Body of pancreas (tissue), 4 donors: Measurements from ENCODE around the gene RNASEH1. TPM values are rescaled to one million over a fixed set of nuclear protein-coding genes. Genes with fewer than 3 reads are reported as not detected.
A peak's percentile ranks its signal among the peaks of the same experiment; 100 is the strongest.
"Not testable (repeated sequence)": the region's sequence is repeated elsewhere in the genome, so short reads cannot be mapped to it uniquely, and the experiment has no call there.

Experiments used
- ATAC-seq: fragments of 150-250 bp; one replicate; pipeline ENCODE4 v1.9.1; 2016
- DNase-seq, 4 donors: peaks; one replicate each; pipeline ENCODE4 v3.0.0-alpha.2; 2019
- H3K27ac ChIP-seq, 4 donors: fragments of 200-600 bp; sonication (generic); 1 replicate in 3 of 4; 2 replicates in 1 of 4; pipeline versions ENCODE4 v1.5.1 to v1.6.1; 2016 to 2019; ENCODE audit warnings: mild to moderate bottlenecking in 1 of 4, mixed read lengths in 1 of 4, moderate library complexity in 1 of 4
- H3K27me3 ChIP-seq, 2 donors: fragments of 200-600 bp; sonication (generic); one replicate each; pipeline ENCODE4 v1.6.0; 2016; ENCODE audit warnings: mild to moderate bottlenecking in 1 of 2
- H3K36me3 ChIP-seq, 2 donors: fragments of 200-600 bp; sonication (generic); replicated peaks in 1 of 2; 2 replicates each; pipeline ENCODE4 v1.5.1; 2016; ENCODE audit warnings: low read depth in 2 of 2; ENCODE audit not compliant: insufficient read depth in 1 of 2
- H3K4me1 ChIP-seq: fragments of 200-600 bp; sonication (generic); one replicate; pipeline ENCODE4 v1.6.0; 2016
- H3K4me3 ChIP-seq, 2 donors: fragments of 200-600 bp; sonication (generic); 1 replicate in 1 of 2; 2 replicates in 1 of 2; pipeline ENCODE4 v1.5.1; 2016 to 2019
- H3K9me3 ChIP-seq, 3 donors: fragments of 200-600 bp; sonication (generic); 1 replicate in 2 of 3; 2 replicates in 1 of 3; pipeline ENCODE4 v1.5.1; 2016
- CTCF ChIP-seq, 7 experiments: fragments of 450-650 bp in 4 of 7; fragments of 200-600 bp in 3 of 7; sonication (generic) in 3 of 7; IDR thresholded peaks; one replicate each; pipeline ENCODE4 v1.5.1; 2016 to 2019; ENCODE audit warnings: antibody characterized with exemption in 7 of 7
- POLR2A ChIP-seq, 3 donors: fragments of 450-650 bp; IDR thresholded peaks; one replicate each; pipeline ENCODE4 v1.6.1; 2016; ENCODE audit warnings: antibody characterized with exemption in 3 of 3, mild to moderate bottlenecking in 2 of 3
- WGBS, 2 donors: methylation state at CpG; one replicate each; pipeline ENCODE4 v1.1.5; 2017; 5-methylcytosine and 5-hydroxymethylcytosine counted together
- intact Hi-C: fragments of 100-400 bp; cut with DNase I; formaldehyde crosslinking; loops from one replicate; pipeline ENCODE4 v1.15.1; 2023
- total RNA-seq, 2 donors: library from RNA; depleted of rRNA; stranded (reverse); fragments of >200 nt; gene quantifications; one replicate each; pipeline ENCODE4 v1.1.0, GENCODE V29; 2016

The RNASEH1 gene
- total RNA-seq, 2 donors from 2014 or later, result 10.1 to 11.2 TPM

- intact Hi-C loops, result no loop called here
- H3K27ac ChIP-seq, result peak overlapping the region; percentile 93 to 99 (median 98)
- no peaks in the 10 kb centered on the region for H3K27me3 ChIP-seq
- no peaks in the 10 kb centered on the region for H3K36me3 ChIP-seq
- H3K4me1 ChIP-seq, result peaks cover 43% of the 10 kb centered on the region
- DNase-seq, result peak; percentile 97 to 99 (median 98)
- peak overlapping the region; percentile 53 to 99 for H3K4me3 ChIP-seq
- WGBS, 2 donors, result 0% methylated on average over 6 to 53 of the region's 67 CpGs
- TF ChIP-seq POLR2A (IDR thresholded peaks at IDR 0.05), result peak in 2 of 3 donors; percentile 52 to 82
- TF ChIP-seq CTCF (IDR thresholded peaks at IDR 0.05), result peak in 1 of 7 experiments; percentile 27
- no peaks in the 10 kb centered on the region for H3K9me3 ChIP-seq
- peak; percentile 93 for ATAC-seq
Observed at GRCh38 chr2:3518496-3519254, 39.5 kb downstream of the RNASEH1 start.

- ATAC-seq (no peak), DNase-seq (no peak)
- TF ChIP-seq CTCF (IDR thresholded peaks at IDR 0.05), result no peak
- no peak for TF ChIP-seq POLR2A (IDR thresholded peaks at IDR 0.05)
- H3K36me3 ChIP-seq, result peaks cover 0 to 2% of the 10 kb centered on the region in 2 donors
- intact Hi-C loops, result no loop called here
- H3K27ac ChIP-seq, result peak overlapping the region; percentile 93 to 99 (median 98)
- H3K27me3 ChIP-seq, result no peaks in the 10 kb centered on the region
- 21 to 23% methylated on average over 3 of the region's 3 CpGs for WGBS, 2 donors
- peak overlapping the region; percentile 53 to 99 for H3K4me3 ChIP-seq
- peaks cover 36% of the 10 kb centered on the region for H3K4me1 ChIP-seq
- no peaks in the 10 kb centered on the region for H3K9me3 ChIP-seq
Observed at GRCh38 chr2:3517948-3518495, 40.1 kb downstream of the RNASEH1 start.

- no peaks in the 10 kb centered on the region for H3K9me3 ChIP-seq
- peaks cover 30% of the 10 kb centered on the region for H3K4me1 ChIP-seq
- H3K27me3 ChIP-seq, result no peaks in the 10 kb centered on the region
- intact Hi-C loops, result no loop called here
- WGBS, 2 donors, result 96% methylated on average over 3 of the region's 3 CpGs
- ATAC-seq (no peak), DNase-seq (no peak)
- no peak overlapping the region for H3K4me3 ChIP-seq
- TF ChIP-seq POLR2A (IDR thresholded peaks at IDR 0.05) (no peak), CTCF (IDR thresholded peaks at IDR 0.05) (no peak)
- peaks cover 0 to 9% of the 10 kb centered on the region in 2 donors for H3K36me3 ChIP-seq
- H3K27ac ChIP-seq, result no peak overlapping the region
Observed at GRCh38 chr2:3516831-3517230, 41.3 kb downstream of the RNASEH1 start.

- H3K27ac ChIP-seq, DNase-seq, intact Hi-C loops, H3K9me3 ChIP-seq, H3K27me3 ChIP-seq, ATAC-seq, H3K4me3 ChIP-seq: not testable (repeated sequence)
- Histone ChIP-seq H3K36me3 (peaks cover 0 to 14% of the 10 kb centered on the region in 2 donors), H3K4me1 (peaks cover 25% of the 10 kb centered on the region)
- WGBS, 2 donors, result 87 to 92% methylated on average over 5 of the region's 5 CpGs
Observed at GRCh38 chr2:3515438-3515837, 42.7 kb downstream of the RNASEH1 start.

- Histone ChIP-seq H3K27me3 (no peaks in the 10 kb centered on the region), H3K9me3 (no peaks in the 10 kb centered on the region), H3K4me3 (no peak overlapping the region), H3K36me3 (peaks cover 0 to 14% of the 10 kb centered on the region in 2 donors), H3K27ac (no peak overlapping the region), H3K4me1 (peaks cover 14% of the 10 kb centered on the region)
- TF ChIP-seq POLR2A (IDR thresholded peaks at IDR 0.05) (no peak), CTCF (IDR thresholded peaks at IDR 0.05) (no peak)
- DNase-seq (no peak), ATAC-seq (no peak)
- 86 to 88% methylated on average over 3 of the region's 3 CpGs for WGBS, 2 donors
- intact Hi-C loops, result no loop called here
Observed at GRCh38 chr2:3513026-3513810, 44.9 kb downstream of the RNASEH1 start.
